SU-DHL-6 (cell line): ENCODE data around the gene SPEF2.

ENCODE experiments used
- H2AFZ ChIP-seq: fragments of 200-600 bp; sonication (generic); 2 replicates; pipeline ENCODE4 v1.6.1; 2014; ENCODE audit warnings: low read depth, mild to moderate bottlenecking, moderate library complexity, mixed read lengths, antibody characterized with exemption, low read length; ENCODE audit not compliant: severe bottlenecking
- H3F3A ChIP-seq: fragments of 200-600 bp; shearing (Covaris generic); 2 replicates; pipeline ENCODE4 v1.6.0; 2016; ENCODE audit warnings: antibody characterized with exemption, mild to moderate bottlenecking; ENCODE audit not compliant: insufficient read depth
- H3K27ac ChIP-seq: fragments of 200-600 bp; sonication (generic); 2 replicates; pipeline ENCODE4 v1.5.1; 2016; ENCODE audit warnings: low read depth, mild to moderate bottlenecking, low read length, moderate library complexity, mixed read lengths
- H3K27me3 ChIP-seq: fragments of 200-600 bp; sonication (generic), shearing (Covaris generic); 2 replicates; pipeline ENCODE4 v1.6.0; 2014; ENCODE audit warnings: mild to moderate bottlenecking, low read length
- H3K36me3 ChIP-seq: fragments of 200-600 bp; sonication (generic); 2 replicates; pipeline ENCODE4 v1.6.1; 2014; ENCODE audit warnings: mild to moderate bottlenecking, low read length, mixed read lengths
- H3K4me2 ChIP-seq: fragments of 300-600, 200-600 bp; shearing (Covaris generic), sonication (generic); 2 replicates; pipeline ENCODE4 v1.6.0; 2014; ENCODE audit warnings: low read length, low read depth, mild to moderate bottlenecking; ENCODE audit not compliant: poor library complexity, severe bottlenecking
- H3K4me3 ChIP-seq: fragments of 200-600 bp; sonication (generic); 2 replicates; pipeline ENCODE4 v1.5.1; 2014; ENCODE audit warnings: antibody characterized with exemption, low read length, mild to moderate bottlenecking, mixed read lengths; ENCODE audit not compliant: insufficient read depth, poor library complexity, severe bottlenecking
- H3K79me2 ChIP-seq: fragments of 200-600 bp; sonication (generic); 2 replicates; pipeline ENCODE4 v1.6.1; 2014; ENCODE audit warnings: mild to moderate bottlenecking, low read length, moderate library complexity; ENCODE audit not compliant: insufficient read depth
- H3K9ac ChIP-seq: fragments of 200-600 bp; sonication (generic); 2 replicates; pipeline ENCODE4 v1.7.0; 2014; ENCODE audit warnings: mild to moderate bottlenecking, low read length
- H3K9me2 ChIP-seq: fragments of 200-600 bp; sonication (generic); replicated peaks from 2 replicates; pipeline ENCODE4 v1.6.1; 2014; ENCODE audit warnings: low read length; ENCODE audit not compliant: insufficient read depth
- H3K9me3 ChIP-seq: fragments of 200-600 bp; sonication (generic); 2 replicates; pipeline ENCODE4 v1.6.1; 2014; ENCODE audit warnings: low read length, mixed read lengths; ENCODE audit not compliant: insufficient read depth
- H4K20me1 ChIP-seq: fragments of 200-600 bp; sonication (generic); 2 replicates; pipeline ENCODE4 v1.6.1; 2014; ENCODE audit warnings: low read depth, mild to moderate bottlenecking, antibody characterized with exemption, low read length, moderate library complexity, mixed read lengths
- CTCF ChIP-seq: fragments of 200-600 bp; sonication (generic); IDR thresholded peaks from one replicate; pipeline ENCODE4 v1.5.1; 2017; ENCODE audit warnings: antibody characterized with exemption, mild to moderate bottlenecking, low read length, moderate library complexity; ENCODE audit not compliant: insufficient read depth, poor library complexity, severe bottlenecking
- EZH2phosphoT487 ChIP-seq: fragments of 200-600 bp; sonication (generic), shearing (Covaris generic); conservative IDR thresholded peaks from 2 replicates; pipeline ENCODE4 v1.6.1; 2018; ENCODE audit warnings: mild to moderate bottlenecking, antibody characterized with exemption, low read length, moderate library complexity, mixed read lengths

The SPEF2 gene

DNA sequence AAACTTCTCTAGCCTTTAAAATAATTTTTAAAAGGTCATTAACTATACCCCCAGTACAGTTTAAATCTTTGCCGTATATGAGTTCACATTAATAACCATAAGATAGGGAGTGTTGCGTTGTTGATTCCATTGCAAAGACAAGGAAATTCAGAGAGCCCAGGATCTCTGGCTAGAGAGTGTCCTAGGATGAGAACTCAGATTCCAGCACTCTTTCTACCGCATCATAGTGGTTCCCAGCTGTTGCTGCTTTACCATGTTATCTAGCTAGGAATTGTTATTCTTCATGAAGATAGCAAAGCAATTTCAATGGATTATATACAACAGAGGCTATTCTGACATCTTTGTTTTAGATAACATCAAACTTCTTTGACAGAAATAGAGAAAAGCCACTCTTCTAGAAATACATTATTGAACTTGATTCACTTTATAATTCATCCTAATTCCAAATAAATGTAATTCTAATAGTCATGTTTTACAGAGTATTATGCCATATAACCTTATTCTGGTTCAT lies 160.7 kb downstream of the SPEF2 start:
- Histone ChIP-seq H3K27me3 (no peaks in the 10 kb centered on the region; the same call in 1 of the 2 replicates), H3K36me3 (no peaks in the 10 kb centered on the region), H3K9me3 (no peaks in the 10 kb centered on the region), H3K27ac (no peak overlapping the region), H3K4me2 (no peak overlapping the region), H3F3A (no peaks in the 10 kb centered on the region), H4K20me1 (no peaks in the 10 kb centered on the region), H3K4me3 (no peak overlapping the region), H3K9ac (no peak overlapping the region), H3K9me2 (no peaks in the 10 kb centered on the region), H2AFZ (no peak overlapping the region), H3K79me2 (no peaks in the 10 kb centered on the region)
- TF ChIP-seq EZH2phosphoT487 (no peak), CTCF (no peak)

GRCh38 chr5:35780236-35780635 lies 162.6 kb downstream of the SPEF2 start:
- Histone ChIP-seq H3K9ac (no peak overlapping the region), H4K20me1 (no peaks in the 10 kb centered on the region), H3K36me3 (no peaks in the 10 kb centered on the region), H3K79me2 (no peaks in the 10 kb centered on the region), H3K27ac (no peak overlapping the region), H3K4me2 (no peak overlapping the region), H3K9me2 (no peaks in the 10 kb centered on the region), H3K27me3 (no peaks in the 10 kb centered on the region; the same call in 1 of the 2 replicates), H3F3A (no peaks in the 10 kb centered on the region), H3K9me3 (no peaks in the 10 kb centered on the region), H2AFZ (no peak overlapping the region), H3K4me3 (no peak overlapping the region)
- TF ChIP-seq EZH2phosphoT487, result no peak
- TF ChIP-seq CTCF, result no peak

DNA sequence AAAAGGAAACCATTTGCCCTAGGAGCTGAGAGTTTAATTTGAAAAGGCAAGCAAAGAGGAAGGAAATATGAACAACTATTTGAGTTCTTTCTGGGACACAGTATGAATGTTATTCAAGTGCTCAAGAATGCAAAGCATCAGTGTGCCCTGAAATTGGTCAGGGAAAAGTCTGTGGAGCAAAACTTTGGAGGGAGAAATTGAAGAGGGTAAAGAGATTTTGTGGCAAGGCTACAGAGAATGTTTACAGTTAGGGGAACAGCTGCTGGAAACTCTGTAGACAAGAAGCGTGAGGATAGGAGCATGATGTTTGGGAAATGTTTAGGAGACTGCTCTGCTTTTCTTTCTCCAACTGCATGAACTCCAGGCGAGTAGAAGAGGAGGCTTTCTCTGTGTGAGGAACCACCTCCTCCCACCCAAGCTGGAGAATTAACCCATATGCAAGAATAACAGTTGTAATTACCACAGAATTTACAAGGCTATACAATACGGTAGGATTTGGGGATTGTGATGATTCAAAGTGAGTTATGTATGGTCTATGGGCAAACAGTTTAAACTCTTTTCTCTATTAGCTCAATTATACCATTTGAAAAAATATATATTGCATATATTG lies 163.6 kb downstream of the SPEF2 start:
- H3K4me3 ChIP-seq, result no peak overlapping the region
- TF ChIP-seq EZH2phosphoT487, result no peak
- no peak for TF ChIP-seq CTCF
- H3K36me3 ChIP-seq, result no peaks in the 10 kb centered on the region
- no peak overlapping the region for H2AFZ ChIP-seq
- H3K9me3 ChIP-seq, result no peaks in the 10 kb centered on the region
- H3K27ac ChIP-seq, result no peak overlapping the region
- no peaks in the 10 kb centered on the region for H3K79me2 ChIP-seq
- H3F3A ChIP-seq, result no peaks in the 10 kb centered on the region
- no peaks in the 10 kb centered on the region for H3K9me2 ChIP-seq
- no peak overlapping the region for H3K4me2 ChIP-seq
- no peaks in the 10 kb centered on the region for H4K20me1 ChIP-seq
- no peak overlapping the region for H3K9ac ChIP-seq
- H3K27me3 ChIP-seq, result no peaks in the 10 kb centered on the region; the same call in 1 of the 2 replicates
